Dermis blood vessel endothelial cell (primary cell): ENCODE results near the gene ASS1. TPM values are rescaled to one million over a fixed set of nuclear protein-coding genes. Genes with fewer than 3 reads are reported as not detected.

Experiments used
- DNase-seq: peaks from one replicate; pipeline ENCODE4 v3.0.0; 2010
- total RNA-seq: library from RNA; depleted of rRNA; stranded (reverse); fragments of >200 nt; gene quantifications from 2 replicates; pipeline ENCODE4 v1.2.3, GENCODE V29; 2014

Gene ASS1
- total RNA-seq, 1 donor from 2014 or later: 9.5 TPM

- peak; percentile 27 for DNase-seq
Observed at GRCh38 chr9:130537346-130538050, 92.7 kb downstream of the ASS1 start.

- peak; percentile 51 for DNase-seq
Observed at GRCh38 chr9:130539420-130540223, 94.9 kb downstream of the ASS1 start.

GRCh38 chr9:130541533-130541932 is 96.8 kb downstream of the ASS1 start:
- no peak for DNase-seq

GRCh38 chr9:130542038-130542437 is 97.3 kb downstream of the ASS1 start:
- DNase-seq: no peak

- DNase-seq: no peak
Observed at GRCh38 chr9:130542457-130543228, 97.9 kb downstream of the ASS1 start.

- no peak for DNase-seq
Observed at GRCh38 chr9:130543368-130543767, 98.6 kb downstream of the ASS1 start.

- no peak for DNase-seq
Observed at GRCh38 chr9:130543859-130544258, 99.1 kb downstream of the ASS1 start.

GRCh38 chr9:130544364-130544763 is 99.6 kb downstream of the ASS1 start:
- no peak for DNase-seq

GRCh38 chr9:130548103-130548502 is 103.3 kb downstream of the ASS1 start:
- no peak for DNase-seq

GRCh38 chr9:130549093-130549735 is 104.5 kb downstream of the ASS1 start:
- no peak for DNase-seq

Other genes with a start within 250 kb of the ASS1 start
- gene HMCN2, start 179.2 kb upstream of the ASS1 start, total RNA-seq: under 0.01 and 1.0 TPM in 2 replicates
- gene FUBP3, start 134.6 kb downstream of the ASS1 start, total RNA-seq: 27.4 and 38.7 TPM in 2 replicates
- not detected in 2 replicates for gene PRDM12, start 219.6 kb downstream of the ASS1 start, total RNA-seq
- gene EXOSC2, start 248.8 kb downstream of the ASS1 start, total RNA-seq: 31.9 and 33.5 TPM in 2 replicates